Dendritic cell treated with granulocyte-macrophage colony-stimulating factor and Interleukin-4, amounts not matched to agents 40 ng/mL and 50 ng/mL, for 4 days (primary cell): Measurements from ENCODE around the gene CBFA2T3.

Experiments used
- H3K27ac Mint-ChIP-seq: one replicate; pipeline ENCODE4 v1.8.0; 2022; ENCODE audit warnings: mild to moderate bottlenecking, mixed read lengths
- H3K27me3 Mint-ChIP-seq: one replicate; pipeline ENCODE4 v1.8.0; 2022; ENCODE audit warnings: mild to moderate bottlenecking, mixed read lengths
- H3K36me3 Mint-ChIP-seq: one replicate; pipeline ENCODE4 v1.8.0; 2022; ENCODE audit warnings: low read depth, mixed read lengths
- H3K4me1 Mint-ChIP-seq: one replicate; pipeline ENCODE4 v1.8.0; 2022; ENCODE audit warnings: low read depth, mixed read lengths
- H3K4me3 Mint-ChIP-seq: one replicate; pipeline ENCODE4 v1.8.0; 2022; ENCODE audit warnings: mild to moderate bottlenecking, moderate library complexity, mixed read lengths
- H3K9me3 Mint-ChIP-seq: one replicate; pipeline ENCODE4 v1.8.0; 2022; ENCODE audit warnings: mixed read lengths
- intact Hi-C: fragments of 100-400 bp; cut with micrococcal nuclease; formaldehyde crosslinking; loops from one replicate; pipeline ENCODE4 v1.15.0; 2022

Gene CBFA2T3

DNA sequence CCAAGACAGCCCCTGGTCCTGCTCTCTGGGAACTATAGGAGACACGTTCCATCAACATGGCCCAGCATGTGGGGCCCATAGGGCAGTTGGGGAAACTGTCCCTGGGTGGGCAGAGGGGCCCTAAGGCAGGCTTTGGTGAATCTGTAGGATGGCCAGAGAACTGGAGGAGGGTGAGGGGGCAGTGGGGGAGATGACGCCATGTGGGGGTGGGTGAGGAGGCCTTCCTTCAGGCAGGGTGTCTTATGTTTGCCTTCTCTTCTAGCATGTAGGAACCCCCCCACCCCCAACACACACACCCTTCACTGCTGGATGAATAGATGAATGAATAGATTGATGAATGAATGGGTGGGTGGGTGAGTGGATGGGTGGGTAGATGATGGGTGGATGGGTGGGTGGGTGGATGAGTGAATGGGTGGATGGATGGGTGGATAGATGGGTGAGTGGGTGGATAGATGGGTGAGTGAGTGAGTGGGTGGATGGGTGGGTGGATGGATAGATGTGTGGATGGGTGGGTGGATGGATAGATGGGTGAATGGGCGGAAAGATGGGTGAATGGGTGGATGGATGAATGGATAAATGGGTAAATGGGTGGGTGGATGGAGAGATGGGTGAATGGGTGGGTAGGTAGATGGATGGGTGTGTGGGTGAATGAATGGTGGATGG is 2.5 kb upstream of the CBFA2T3 start:
- Mint-ChIP-seq H3K4me1 (peaks cover 51% of the 10 kb centered on the region), H3K27me3 (peaks cover 70% of the 10 kb centered on the region), H3K27ac (no peak overlapping the region), H3K9me3 (peaks cover 9% of the 10 kb centered on the region), H3K36me3 (peaks cover 16% of the 10 kb centered on the region), H3K4me3 (no peak overlapping the region)
- intact Hi-C loops: loop anchor here (10.0 kb wide), 1 partner anchor 135 kb away; no protein-coding TSS in a partner anchor

DNA sequence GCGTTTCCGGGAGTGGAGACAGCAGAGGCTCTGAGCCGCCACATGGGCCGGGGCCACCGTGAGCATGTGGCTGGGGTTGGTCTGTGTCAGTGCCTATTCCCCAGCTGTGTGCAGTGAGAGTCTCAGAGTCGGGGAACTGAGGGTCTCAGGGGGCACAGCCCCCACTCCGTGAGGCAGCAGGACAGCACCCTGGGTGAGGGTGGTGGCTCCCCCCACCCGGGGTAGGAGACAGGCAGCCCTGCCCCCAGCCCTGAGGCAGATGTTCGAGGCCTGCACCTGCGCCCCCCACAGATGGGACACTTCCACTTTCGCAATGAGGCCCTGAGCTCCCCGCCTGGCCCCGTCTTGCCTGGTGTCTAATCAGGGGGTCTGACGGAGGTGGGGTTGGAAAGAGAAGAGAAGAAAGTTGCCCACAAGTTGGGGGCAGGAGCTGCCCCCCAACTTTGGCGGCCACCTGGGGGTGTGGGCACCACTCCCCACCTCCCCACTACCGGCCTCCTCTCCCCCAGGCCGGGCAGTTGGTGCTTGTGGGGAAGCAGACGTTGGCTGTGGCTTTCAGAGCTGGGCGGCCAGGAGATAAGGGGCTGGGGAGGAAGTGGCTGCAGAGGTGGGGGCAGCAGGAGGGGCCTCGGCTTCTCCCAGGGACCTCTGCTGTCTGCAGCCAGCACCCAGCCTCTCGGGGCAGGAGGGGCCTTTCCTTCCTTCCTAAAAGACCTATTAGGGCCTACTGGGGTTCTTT is 1.8 kb upstream of the CBFA2T3 start:
- peaks cover 9% of the 10 kb centered on the region for H3K9me3 Mint-ChIP-seq
- peaks cover 22% of the 10 kb centered on the region for H3K36me3 Mint-ChIP-seq
- peaks cover 58% of the 10 kb centered on the region for H3K4me1 Mint-ChIP-seq
- H3K27me3 Mint-ChIP-seq: peaks cover 70% of the 10 kb centered on the region
- H3K27ac Mint-ChIP-seq: peak overlapping the region; percentile 93
- intact Hi-C loops: loop anchor here (10.0 kb wide), 1 partner anchor 136 kb away; no protein-coding TSS in a partner anchor
- no peak overlapping the region for H3K4me3 Mint-ChIP-seq

DNA sequence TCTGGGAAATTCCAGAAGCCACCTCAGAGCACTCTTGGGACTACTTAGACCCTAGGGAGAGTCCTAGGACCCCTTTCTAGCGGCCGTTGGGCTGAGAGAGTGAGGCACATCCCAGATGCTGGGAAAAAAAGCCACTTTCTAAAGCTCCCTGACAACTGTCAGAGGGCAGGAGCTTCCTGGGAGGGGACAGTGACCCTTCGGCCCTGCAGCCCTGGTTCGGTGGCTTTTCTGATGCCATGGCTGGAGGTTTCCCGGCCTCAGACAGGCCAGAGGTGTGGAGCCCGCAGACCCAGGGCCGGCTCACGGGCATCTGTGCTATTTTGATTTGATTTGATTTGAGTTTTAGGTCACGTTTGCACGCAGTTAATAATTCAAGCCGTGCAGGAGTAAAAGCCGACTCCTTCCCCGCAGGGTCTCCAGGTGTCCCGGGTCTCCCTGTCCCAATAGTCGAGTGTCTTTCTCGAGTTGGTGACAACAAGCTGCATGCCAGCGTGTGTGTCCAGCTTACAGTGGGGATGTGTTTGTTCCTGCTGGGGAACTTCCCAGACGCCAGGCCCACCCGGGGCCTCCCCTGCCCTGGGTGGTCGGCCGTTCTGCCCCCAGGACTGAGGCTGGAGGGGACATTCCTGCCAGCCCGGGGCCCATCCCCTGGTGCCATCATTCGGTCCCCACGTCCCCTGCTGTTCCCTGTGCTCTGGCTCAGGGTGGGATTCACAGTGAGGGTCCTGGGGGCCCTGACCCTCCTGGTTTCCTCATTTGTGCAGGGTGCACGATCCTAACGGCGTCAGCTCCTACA is 1.0 kb upstream of the CBFA2T3 start:
- peak overlapping the region; percentile 93 for H3K27ac Mint-ChIP-seq
- peaks cover 29% of the 10 kb centered on the region for H3K36me3 Mint-ChIP-seq
- H3K4me3 Mint-ChIP-seq: no peak overlapping the region
- intact Hi-C loops: loop anchor here (2.0 to 10.0 kb wide), 2 partner anchors 19 to 137 kb away; no protein-coding TSS in a partner anchor
- H3K27me3 Mint-ChIP-seq: peaks cover 69% of the 10 kb centered on the region
- H3K9me3 Mint-ChIP-seq: peaks cover 9% of the 10 kb centered on the region
- H3K4me1 Mint-ChIP-seq: peaks cover 60% of the 10 kb centered on the region

DNA sequence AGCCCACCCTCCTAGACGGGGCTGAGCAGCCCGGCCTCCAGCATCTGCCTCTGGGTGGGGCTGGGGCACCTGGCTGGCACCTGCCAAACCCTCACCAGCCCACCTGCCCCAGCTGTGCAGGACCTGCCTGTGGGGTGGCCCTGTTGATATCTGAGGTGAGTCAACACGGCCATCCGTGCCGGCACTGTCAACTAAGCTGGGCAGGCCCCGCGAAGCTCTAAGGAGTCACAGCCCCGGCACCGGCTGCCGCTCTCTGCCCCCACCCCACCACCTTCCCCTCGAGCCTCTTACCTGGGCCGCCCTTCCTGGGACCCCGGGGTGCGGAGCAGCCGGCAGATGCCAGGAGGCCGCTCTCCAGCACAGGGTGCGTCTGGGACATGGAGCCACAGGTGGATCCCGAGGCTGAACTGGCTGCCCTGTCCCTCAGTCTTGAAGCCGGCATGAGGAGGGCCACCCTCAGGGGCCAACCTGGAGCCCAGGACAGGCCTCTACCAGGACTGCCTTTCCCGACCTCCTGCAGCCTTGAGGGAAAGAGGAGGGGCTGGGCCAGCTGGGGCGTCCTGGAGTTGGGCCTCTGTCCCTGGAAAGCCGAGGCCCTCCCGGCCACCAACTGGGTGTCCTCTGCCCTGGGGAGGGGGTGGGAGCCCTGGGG is 515 bp downstream of the CBFA2T3 start:
- peaks cover 59% of the 10 kb centered on the region for H3K27me3 Mint-ChIP-seq
- peaks cover 68% of the 10 kb centered on the region for H3K4me1 Mint-ChIP-seq
- peaks cover 9% of the 10 kb centered on the region for H3K9me3 Mint-ChIP-seq
- peak overlapping the region; percentile 97 for H3K4me3 Mint-ChIP-seq
- intact Hi-C loops: loop anchor here (2.0 to 10.0 kb wide), 2 partner anchors 18 to 138 kb away; no protein-coding TSS in a partner anchor
- peaks cover 32% of the 10 kb centered on the region for H3K36me3 Mint-ChIP-seq
- H3K27ac Mint-ChIP-seq: peak overlapping the region; percentile 93

DNA sequence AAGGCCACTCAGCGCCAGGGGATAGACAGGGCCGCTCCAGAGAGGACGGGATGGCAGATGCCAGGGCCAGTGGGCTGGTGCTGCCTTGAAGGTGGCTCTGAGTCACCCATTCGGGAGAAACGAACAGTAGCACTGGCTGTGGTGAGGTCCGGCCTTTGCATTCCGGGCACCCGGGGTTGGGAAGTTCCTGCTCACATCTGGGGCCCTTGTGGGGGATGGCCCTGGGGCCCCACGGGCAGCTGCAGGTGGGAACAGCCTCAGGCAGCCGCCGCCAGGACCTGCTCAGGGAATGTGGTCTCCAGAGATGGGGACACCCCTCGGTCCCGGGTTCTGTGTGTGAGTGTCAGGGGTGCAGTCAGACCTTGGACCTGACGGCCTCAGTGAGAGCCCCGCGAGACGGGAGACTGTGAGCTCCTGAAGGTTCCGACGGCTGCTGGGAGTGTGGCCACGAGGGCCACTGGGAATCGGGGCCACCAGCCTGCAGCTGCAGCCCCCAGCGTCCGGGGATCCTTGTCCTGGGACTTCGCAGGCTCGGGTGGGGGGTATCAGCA is 1.4 kb downstream of the CBFA2T3 start:
- Mint-ChIP-seq H3K36me3 (peaks cover 41% of the 10 kb centered on the region), H3K27ac (peak overlapping the region; percentile 93), H3K9me3 (peaks cover 9% of the 10 kb centered on the region), H3K4me3 (peak overlapping the region; percentile 97), H3K4me1 (peaks cover 77% of the 10 kb centered on the region), H3K27me3 (peaks cover 58% of the 10 kb centered on the region)
- intact Hi-C loops: loop anchor here (2.0 to 10.0 kb wide), 2 partner anchors 17 to 139 kb away; no protein-coding TSS in a partner anchor

DNA sequence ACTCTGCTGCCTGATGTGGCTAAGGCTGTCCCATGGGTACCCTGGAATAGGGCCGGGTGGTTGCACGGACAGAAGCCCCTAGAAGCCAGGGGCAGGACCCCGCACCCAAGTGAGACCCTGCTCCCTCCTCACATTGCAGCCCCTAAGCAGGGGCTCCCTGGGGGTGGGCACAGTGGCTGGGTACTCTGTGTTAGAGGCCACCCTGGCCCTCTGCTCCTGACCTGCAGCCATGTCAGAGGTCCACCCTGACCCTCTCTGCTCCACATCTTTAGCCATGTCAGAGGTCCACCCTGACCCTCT is 2.1 kb downstream of the CBFA2T3 start:
- H3K4me3 Mint-ChIP-seq: peak overlapping the region; percentile 97
- H3K4me1 Mint-ChIP-seq: peaks cover 84% of the 10 kb centered on the region
- H3K9me3 Mint-ChIP-seq: peaks cover 3% of the 10 kb centered on the region
- H3K27ac Mint-ChIP-seq: peak overlapping the region; percentile 93
- peaks cover 48% of the 10 kb centered on the region for H3K36me3 Mint-ChIP-seq
- peaks cover 57% of the 10 kb centered on the region for H3K27me3 Mint-ChIP-seq
- intact Hi-C loops: loop anchor here (5.0 to 10.0 kb wide), 2 partner anchors 38 to 140 kb away; no protein-coding TSS in a partner anchor

DNA sequence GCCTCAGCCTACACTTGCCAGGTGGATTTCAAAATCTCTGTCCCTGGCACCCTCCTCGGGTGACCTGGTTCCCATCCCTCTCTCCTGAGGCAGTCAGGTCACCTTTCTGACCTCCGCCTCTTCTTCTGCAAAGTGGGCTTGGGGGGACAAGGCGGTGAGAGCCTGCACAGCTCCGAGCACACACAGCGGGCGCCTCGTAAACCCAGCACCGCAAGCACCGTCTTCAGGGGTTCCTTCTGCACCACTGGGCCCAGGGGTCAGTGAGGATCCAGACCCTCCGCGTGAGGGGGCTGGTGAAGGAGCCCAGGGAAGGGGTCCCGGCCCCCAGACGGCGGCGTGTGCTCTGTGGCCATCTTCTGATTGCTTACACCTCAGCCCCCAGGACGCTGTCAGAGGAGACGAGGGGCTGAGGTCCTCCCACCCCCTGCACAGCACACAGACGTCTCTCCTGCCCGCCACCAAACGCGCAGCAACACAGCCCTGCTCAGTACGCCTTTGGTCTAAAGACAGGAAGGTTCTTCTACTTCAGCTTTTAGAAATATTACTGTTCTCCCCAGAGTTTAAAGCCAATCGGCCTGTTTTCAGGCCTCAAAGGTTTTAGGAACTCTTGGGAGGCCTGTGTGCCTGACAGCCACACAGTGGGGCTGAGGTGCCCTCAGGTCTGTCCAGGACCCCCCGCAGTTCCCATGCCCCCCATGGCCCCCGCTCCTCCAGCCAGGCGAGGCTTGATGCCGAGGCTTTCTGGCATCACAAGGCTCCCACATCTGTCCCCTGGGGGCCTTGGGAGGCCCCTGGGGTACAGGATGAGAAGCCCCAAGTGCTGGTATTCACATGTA is 2.7 kb downstream of the CBFA2T3 start:
- intact Hi-C loops: loop anchor here (5.0 to 10.0 kb wide), 2 partner anchors 37 to 141 kb away; no protein-coding TSS in a partner anchor
- Mint-ChIP-seq H3K27me3 (peaks cover 59% of the 10 kb centered on the region), H3K4me1 (peaks cover 87% of the 10 kb centered on the region), H3K9me3 (no peaks in the 10 kb centered on the region), H3K4me3 (peak overlapping the region; percentile 63), H3K36me3 (peaks cover 54% of the 10 kb centered on the region), H3K27ac (peak overlapping the region; percentile 93)

DNA sequence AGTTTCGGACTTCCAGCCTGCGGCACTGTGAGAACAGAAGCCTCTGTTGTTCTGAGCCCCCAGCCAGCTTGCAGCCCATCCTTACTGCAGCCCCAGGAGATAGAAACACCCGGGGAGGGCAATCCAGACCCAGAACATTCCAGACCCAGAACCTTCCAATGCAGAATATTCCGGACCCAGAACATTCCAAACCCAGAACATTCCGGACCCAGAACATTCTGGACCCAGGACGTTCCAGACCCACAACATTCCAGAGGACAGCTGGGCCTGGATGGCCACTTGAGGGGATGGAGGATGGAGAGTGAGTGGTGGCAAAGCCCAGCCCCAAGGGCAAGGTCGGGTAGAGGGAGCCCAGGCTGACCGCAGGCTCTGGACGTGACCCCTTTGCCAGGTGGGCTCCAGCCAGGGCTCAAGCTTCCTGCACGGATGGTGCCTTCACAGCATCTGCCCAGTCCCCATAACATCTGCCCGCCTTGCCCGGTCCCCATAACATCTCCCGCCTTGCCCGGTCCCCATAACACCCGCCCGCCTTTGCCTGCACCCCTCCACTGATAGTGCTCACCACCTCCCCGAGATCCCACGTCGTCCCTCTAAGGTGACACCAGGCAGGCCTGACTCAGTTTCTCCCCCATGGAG is 3.5 kb downstream of the CBFA2T3 start:
- H3K27me3 Mint-ChIP-seq: peaks cover 61% of the 10 kb centered on the region
- no peaks in the 10 kb centered on the region for H3K9me3 Mint-ChIP-seq
- intact Hi-C loops: loop anchor here (5.0 to 10.0 kb wide), 2 partner anchors 36 to 141 kb away; no protein-coding TSS in a partner anchor
- no peak overlapping the region for H3K27ac Mint-ChIP-seq
- peaks cover 87% of the 10 kb centered on the region for H3K4me1 Mint-ChIP-seq
- H3K4me3 Mint-ChIP-seq: no peak overlapping the region
- peaks cover 57% of the 10 kb centered on the region for H3K36me3 Mint-ChIP-seq

DNA sequence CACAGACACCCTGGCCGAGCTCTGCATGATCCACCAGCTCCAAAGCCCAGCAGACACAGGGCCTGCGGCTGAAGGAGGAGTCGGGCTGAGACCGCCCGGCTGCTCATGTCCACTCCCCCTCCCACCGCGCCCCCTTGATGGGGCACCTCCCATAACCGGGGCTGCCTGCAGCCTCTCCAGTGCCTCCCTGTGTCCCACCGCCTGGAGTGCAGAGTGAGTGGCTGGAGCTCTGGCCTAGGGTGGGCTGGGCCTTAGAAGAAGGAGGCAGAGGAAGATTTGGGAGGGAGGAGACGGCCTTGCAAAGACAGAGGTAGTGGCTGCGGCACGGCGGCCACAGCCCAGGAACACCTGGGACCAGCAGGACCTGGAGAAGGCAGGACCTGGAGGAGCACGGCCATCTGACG is 4.0 kb downstream of the CBFA2T3 start:
- Mint-ChIP-seq H3K4me3 (peak overlapping the region; percentile 28), H3K27me3 (peaks cover 62% of the 10 kb centered on the region), H3K4me1 (peaks cover 90% of the 10 kb centered on the region), H3K36me3 (peaks cover 57% of the 10 kb centered on the region), H3K27ac (peak overlapping the region; percentile 13), H3K9me3 (no peaks in the 10 kb centered on the region)
- intact Hi-C loops: loop anchor here (5.0 to 10.0 kb wide), 2 partner anchors 36 to 142 kb away; no protein-coding TSS in a partner anchor

DNA sequence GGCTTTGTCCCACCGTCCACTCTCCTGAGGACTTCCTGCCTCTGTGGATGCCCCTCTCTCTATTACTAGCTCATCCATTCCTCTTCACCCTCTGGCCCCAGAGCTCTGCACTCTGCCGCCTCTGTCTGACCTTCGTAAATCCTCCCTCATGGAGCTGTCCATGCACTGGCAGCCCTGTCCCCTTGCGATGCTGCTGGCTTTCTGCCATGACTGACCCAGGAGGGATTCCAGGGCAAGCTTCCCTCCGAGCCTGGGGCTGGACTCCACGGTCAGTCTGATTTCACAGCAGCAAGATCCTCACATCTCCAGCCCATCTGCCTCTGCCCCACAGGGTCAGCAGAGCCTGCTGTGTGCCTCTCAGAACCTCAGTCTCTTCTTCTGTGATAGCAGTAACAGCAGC is 4.7 kb downstream of the CBFA2T3 start:
- H3K27ac Mint-ChIP-seq: peak overlapping the region; percentile 13
- intact Hi-C loops: loop anchor here (5.0 to 10.0 kb wide), 2 partner anchors 35 to 142 kb away; no protein-coding TSS in a partner anchor
- H3K27me3 Mint-ChIP-seq: peaks cover 65% of the 10 kb centered on the region
- H3K9me3 Mint-ChIP-seq: no peaks in the 10 kb centered on the region
- H3K4me3 Mint-ChIP-seq: peak overlapping the region; percentile 13
- H3K36me3 Mint-ChIP-seq: peaks cover 57% of the 10 kb centered on the region
- H3K4me1 Mint-ChIP-seq: peaks cover 94% of the 10 kb centered on the region

DNA sequence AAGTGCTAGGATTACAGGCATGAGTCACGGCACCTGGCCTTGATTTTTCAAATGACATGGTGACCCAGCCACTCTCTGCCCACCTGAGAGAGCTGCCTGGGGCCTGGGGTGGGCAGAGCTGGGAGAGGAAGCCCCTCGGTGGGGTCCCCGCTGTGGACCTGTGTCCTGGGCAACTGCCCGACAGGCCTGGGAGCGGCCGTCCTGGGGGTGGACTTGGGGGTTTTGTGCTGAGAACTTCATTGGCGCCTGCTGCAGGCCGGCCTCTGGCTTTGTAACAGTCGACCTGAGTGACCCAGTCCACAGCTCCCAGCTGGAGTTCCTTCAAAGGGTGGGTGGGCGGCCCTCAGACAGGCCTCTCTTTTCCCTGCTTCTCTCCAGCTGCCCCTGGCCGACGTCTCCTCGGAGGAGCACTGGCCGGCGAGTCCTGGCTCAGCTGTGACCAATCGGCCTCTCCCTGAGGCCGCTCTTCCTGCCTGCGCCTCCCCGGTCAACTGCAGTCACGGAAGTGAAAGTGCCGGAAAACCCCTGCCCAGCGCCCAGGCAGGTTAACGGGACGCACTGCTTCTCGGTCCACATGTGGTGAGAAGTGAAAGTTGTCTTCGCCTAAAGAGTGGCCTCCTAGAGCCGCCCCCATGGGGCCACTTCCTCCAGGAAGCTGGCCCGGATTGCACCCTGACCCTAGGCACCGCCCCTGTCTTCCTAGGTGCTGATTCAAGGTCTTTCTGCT is 5.5 kb downstream of the CBFA2T3 start:
- H3K4me1 Mint-ChIP-seq: peaks cover 96% of the 10 kb centered on the region
- H3K9me3 Mint-ChIP-seq: no peaks in the 10 kb centered on the region
- peak overlapping the region; percentile 78 for H3K27ac Mint-ChIP-seq
- intact Hi-C loops: loop anchor here (5.0 to 10.0 kb wide), 2 partner anchors 34 to 143 kb away; no protein-coding TSS in a partner anchor
- H3K27me3 Mint-ChIP-seq: peaks cover 70% of the 10 kb centered on the region
- peaks cover 54% of the 10 kb centered on the region for H3K36me3 Mint-ChIP-seq
- H3K4me3 Mint-ChIP-seq: peak overlapping the region; percentile 42
